WTC11 (cell line): ENCODE results near the gene UNC79.

Source experiments
- CREB1 ChIP-seq: sonication (generic); formaldehyde crosslinking; IDR thresholded peaks from 2 replicates; pipeline ENCODE4 v1.8.0; 2023; ENCODE audit warnings: mild to moderate bottlenecking, missing genetic modification reagents
- ELF4 ChIP-seq: sonication (generic); formaldehyde crosslinking; IDR thresholded peaks from 2 replicates; pipeline ENCODE4 v1.8.1; 2022; ENCODE audit warnings: low read depth, mild to moderate bottlenecking, moderate library complexity, missing genetic modification reagents
- GABPB1 ChIP-seq: sonication (generic); formaldehyde crosslinking; IDR thresholded peaks from 2 replicates; pipeline ENCODE4 v1.8.1; 2023; ENCODE audit warnings: mild to moderate bottlenecking, missing genetic modification reagents
- MYBL2 ChIP-seq: sonication (generic); formaldehyde crosslinking; IDR thresholded peaks from 2 replicates; pipeline ENCODE4 v1.8.1; 2023; ENCODE audit warnings: mild to moderate bottlenecking, moderate library complexity, missing genetic modification reagents
- NFYB ChIP-seq: sonication (generic); formaldehyde crosslinking; conservative IDR thresholded peaks from 2 replicates; pipeline ENCODE4 v1.8.0; 2022; ENCODE audit warnings: low read depth, missing genetic modification reagents
- TP53 ChIP-seq: sonication (generic); formaldehyde crosslinking; IDR thresholded peaks from 2 replicates; pipeline ENCODE4 v1.8.1; 2023; ENCODE audit warnings: mild to moderate bottlenecking, missing genetic modification reagents
- ZNF263 ChIP-seq: sonication (generic); formaldehyde crosslinking; IDR thresholded peaks from 2 replicates; pipeline ENCODE4 v1.8.1; 2022; ENCODE audit warnings: low read depth, mild to moderate bottlenecking, moderate library complexity, missing genetic modification reagents
- ZNF416 ChIP-seq: fragments of 250-450 bp; sonication (Bioruptor Pico); IDR thresholded peaks from 2 replicates; pipeline ENCODE4 v1.9.0; 2021; ENCODE audit warnings: mild to moderate bottlenecking, inconsistent platforms
- TF ChIP-seq, protein P1 (sequence below): fragments of 200-600 bp; IDR thresholded peaks from 2 replicates; pipeline ENCODE4 v1.8.0; 2022; ENCODE audit warnings: antibody characterized with exemption
- TF ChIP-seq, protein P2 (sequence below): sonication (generic); formaldehyde crosslinking; conservative IDR thresholded peaks from 2 replicates; pipeline ENCODE4 v1.8.1; 2022; ENCODE audit warnings: mild to moderate bottlenecking, missing genetic modification reagents
- TF ChIP-seq, protein P3 (sequence below): sonication (generic); formaldehyde crosslinking; IDR thresholded peaks from 2 replicates; pipeline ENCODE4 v1.8.1; 2023; ENCODE audit warnings: mild to moderate bottlenecking, moderate library complexity, missing genetic modification reagents
- TF ChIP-seq, protein P4 (sequence below): sonication (generic); formaldehyde crosslinking; IDR thresholded peaks from 2 replicates; pipeline ENCODE4 v1.8.1; 2023; ENCODE audit warnings: mild to moderate bottlenecking, missing genetic modification reagents
- TF ChIP-seq, protein P5 (sequence below): sonication (generic); formaldehyde crosslinking; IDR thresholded peaks from 2 replicates; pipeline ENCODE4 v1.8.1; 2022; ENCODE audit warnings: low read depth, mild to moderate bottlenecking, moderate library complexity, missing genetic modification reagents, borderline replicate concordance

DNA sequence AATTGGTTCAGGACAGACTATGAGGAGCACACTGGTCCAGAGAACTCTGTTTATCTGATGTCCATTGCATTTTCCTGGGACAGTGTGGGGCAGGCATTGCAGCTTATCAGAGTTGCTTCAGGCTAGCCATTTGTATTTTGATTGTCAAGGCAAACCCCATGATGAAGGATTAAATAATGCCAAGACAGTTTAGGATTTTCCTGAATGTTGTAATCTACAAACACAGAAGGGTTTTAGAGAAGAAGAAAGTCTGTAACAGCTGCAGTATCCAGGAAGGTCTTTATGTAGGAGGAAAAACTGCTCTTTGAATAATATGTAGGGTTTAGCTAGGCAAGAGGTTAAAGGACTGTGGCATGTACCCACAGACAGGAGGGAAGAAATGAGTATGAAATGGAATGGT lies 32.2 kb upstream of the UNC79 start:
- TF ChIP-seq, protein P1, sequence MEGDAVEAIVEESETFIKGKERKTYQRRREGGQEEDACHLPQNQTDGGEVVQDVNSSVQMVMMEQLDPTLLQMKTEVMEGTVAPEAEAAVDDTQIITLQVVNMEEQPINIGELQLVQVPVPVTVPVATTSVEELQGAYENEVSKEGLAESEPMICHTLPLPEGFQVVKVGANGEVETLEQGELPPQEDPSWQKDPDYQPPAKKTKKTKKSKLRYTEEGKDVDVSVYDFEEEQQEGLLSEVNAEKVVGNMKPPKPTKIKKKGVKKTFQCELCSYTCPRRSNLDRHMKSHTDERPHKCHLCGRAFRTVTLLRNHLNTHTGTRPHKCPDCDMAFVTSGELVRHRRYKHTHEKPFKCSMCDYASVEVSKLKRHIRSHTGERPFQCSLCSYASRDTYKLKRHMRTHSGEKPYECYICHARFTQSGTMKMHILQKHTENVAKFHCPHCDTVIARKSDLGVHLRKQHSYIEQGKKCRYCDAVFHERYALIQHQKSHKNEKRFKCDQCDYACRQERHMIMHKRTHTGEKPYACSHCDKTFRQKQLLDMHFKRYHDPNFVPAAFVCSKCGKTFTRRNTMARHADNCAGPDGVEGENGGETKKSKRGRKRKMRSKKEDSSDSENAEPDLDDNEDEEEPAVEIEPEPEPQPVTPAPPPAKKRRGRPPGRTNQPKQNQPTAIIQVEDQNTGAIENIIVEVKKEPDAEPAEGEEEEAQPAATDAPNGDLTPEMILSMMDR, result no peak
- TF ChIP-seq NFYB (no peak), GABPB1 (CRISPR knock-in tag) (no peak), MYBL2 (CRISPR knock-in tag) (no peak), ELF4 (CRISPR knock-in tag) (no peak), ZNF416 (CRISPR knock-in tag) (no peak), ZNF263 (CRISPR knock-in tag) (no peak), CREB1 (CRISPR knock-in tag) (no peak), TP53 (no peak)
- TF ChIP-seq, protein P2, sequence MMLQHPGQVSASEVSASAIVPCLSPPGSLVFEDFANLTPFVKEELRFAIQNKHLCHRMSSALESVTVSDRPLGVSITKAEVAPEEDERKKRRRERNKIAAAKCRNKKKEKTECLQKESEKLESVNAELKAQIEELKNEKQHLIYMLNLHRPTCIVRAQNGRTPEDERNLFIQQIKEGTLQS (CRISPR knock-in tag), result no peak
- TF ChIP-seq, protein P3, sequence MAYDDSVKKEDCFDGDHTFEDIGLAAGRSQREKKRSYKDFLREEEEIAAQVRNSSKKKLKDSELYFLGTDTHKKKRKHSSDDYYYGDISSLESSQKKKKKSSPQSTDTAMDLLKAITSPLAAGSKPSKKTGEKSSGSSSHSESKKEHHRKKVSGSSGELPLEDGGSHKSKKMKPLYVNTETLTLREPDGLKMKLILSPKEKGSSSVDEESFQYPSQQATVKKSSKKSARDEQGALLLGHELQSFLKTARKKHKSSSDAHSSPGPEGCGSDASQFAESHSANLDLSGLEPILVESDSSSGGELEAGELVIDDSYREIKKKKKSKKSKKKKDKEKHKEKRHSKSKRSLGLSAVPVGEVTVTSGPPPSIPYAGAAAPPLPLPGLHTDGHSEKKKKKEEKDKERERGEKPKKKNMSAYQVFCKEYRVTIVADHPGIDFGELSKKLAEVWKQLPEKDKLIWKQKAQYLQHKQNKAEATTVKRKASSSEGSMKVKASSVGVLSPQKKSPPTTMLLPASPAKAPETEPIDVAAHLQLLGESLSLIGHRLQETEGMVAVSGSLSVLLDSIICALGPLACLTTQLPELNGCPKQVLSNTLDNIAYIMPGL (CRISPR knock-in tag), result no peak
- TF ChIP-seq, protein P4, sequence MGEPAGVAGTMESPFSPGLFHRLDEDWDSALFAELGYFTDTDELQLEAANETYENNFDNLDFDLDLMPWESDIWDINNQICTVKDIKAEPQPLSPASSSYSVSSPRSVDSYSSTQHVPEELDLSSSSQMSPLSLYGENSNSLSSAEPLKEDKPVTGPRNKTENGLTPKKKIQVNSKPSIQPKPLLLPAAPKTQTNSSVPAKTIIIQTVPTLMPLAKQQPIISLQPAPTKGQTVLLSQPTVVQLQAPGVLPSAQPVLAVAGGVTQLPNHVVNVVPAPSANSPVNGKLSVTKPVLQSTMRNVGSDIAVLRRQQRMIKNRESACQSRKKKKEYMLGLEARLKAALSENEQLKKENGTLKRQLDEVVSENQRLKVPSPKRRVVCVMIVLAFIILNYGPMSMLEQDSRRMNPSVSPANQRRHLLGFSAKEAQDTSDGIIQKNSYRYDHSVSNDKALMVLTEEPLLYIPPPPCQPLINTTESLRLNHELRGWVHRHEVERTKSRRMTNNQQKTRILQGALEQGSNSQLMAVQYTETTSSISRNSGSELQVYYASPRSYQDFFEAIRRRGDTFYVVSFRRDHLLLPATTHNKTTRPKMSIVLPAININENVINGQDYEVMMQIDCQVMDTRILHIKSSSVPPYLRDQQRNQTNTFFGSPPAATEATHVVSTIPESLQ (CRISPR knock-in tag), result no peak
- TF ChIP-seq, protein P5, sequence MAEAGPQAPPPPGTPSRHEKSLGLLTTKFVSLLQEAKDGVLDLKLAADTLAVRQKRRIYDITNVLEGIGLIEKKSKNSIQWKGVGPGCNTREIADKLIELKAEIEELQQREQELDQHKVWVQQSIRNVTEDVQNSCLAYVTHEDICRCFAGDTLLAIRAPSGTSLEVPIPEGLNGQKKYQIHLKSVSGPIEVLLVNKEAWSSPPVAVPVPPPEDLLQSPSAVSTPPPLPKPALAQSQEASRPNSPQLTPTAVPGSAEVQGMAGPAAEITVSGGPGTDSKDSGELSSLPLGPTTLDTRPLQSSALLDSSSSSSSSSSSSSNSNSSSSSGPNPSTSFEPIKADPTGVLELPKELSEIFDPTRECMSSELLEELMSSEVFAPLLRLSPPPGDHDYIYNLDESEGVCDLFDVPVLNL, result no peak
